MM.1S (cell line): ENCODE data around the gene ZNF691.
"Not testable (repeated sequence)": the region's sequence is repeated elsewhere in the genome, so short reads cannot be mapped to it uniquely, and the experiment has no call there.

Source experiments
- DNase-seq: peaks from one replicate; pipeline ENCODE4 v3.0.0-alpha.2; 2015
- H2AFZ ChIP-seq: fragments of 300-600 bp; sonication (generic); 2 replicates; pipeline ENCODE4 v1.6.0; 2016; ENCODE audit warnings: antibody characterized with exemption, low read length
- H3F3A ChIP-seq: fragments of 300-600 bp; sonication (generic); 2 replicates; pipeline ENCODE4 v1.6.1; 2016; ENCODE audit warnings: mild to moderate bottlenecking, antibody characterized with exemption, low read length, moderate library complexity, mixed read lengths; ENCODE audit not compliant: insufficient read depth
- H3K27ac ChIP-seq: fragments of 300-600 bp; sonication (generic); 2 replicates; pipeline ENCODE4 v1.5.1; 2016; ENCODE audit warnings: mild to moderate bottlenecking, low read length
- H3K27me3 ChIP-seq: fragments of 300-600 bp; sonication (generic); replicated peaks from 2 replicates; pipeline ENCODE4 v1.6.0; 2016; ENCODE audit warnings: low read length; ENCODE audit not compliant: insufficient read depth
- H3K36me3 ChIP-seq: fragments of 300-600 bp; sonication (generic); replicated peaks from 2 replicates; pipeline ENCODE4 v1.6.1; 2016; ENCODE audit warnings: mild to moderate bottlenecking, low read length, mixed read lengths; ENCODE audit not compliant: insufficient read depth
- H3K4me1 ChIP-seq: fragments of 300-600 bp; sonication (generic); 2 replicates; pipeline ENCODE4 v1.6.1; 2016; ENCODE audit warnings: low read length, mixed read lengths
- H3K4me2 ChIP-seq: fragments of 300-600 bp; sonication (generic); 2 replicates; pipeline ENCODE4 v1.6.0; 2016; ENCODE audit warnings: low read depth, low read length
- H3K4me3 ChIP-seq: fragments of 300-600 bp; sonication (generic); 2 replicates; pipeline ENCODE4 v1.5.1; 2016; ENCODE audit warnings: low read length, mixed read lengths
- H3K79me2 ChIP-seq: fragments of 300-600 bp; sonication (generic); 2 replicates; pipeline ENCODE4 v1.6.1; 2016; ENCODE audit warnings: mixed run types, low read length, mixed read lengths
- H3K9ac ChIP-seq: fragments of 300-600 bp; sonication (generic); 2 replicates; pipeline ENCODE4 v1.6.1; 2016; ENCODE audit warnings: low read length, mixed read lengths
- H3K9me2 ChIP-seq: fragments of 300-600 bp; sonication (generic); replicated peaks from 2 replicates; pipeline ENCODE4 v1.6.1; 2016; ENCODE audit warnings: mild to moderate bottlenecking, low read length, mixed read lengths; ENCODE audit not compliant: insufficient read depth
- H3K9me3 ChIP-seq: fragments of 300-600 bp; sonication (generic); replicated peaks from 2 replicates; pipeline ENCODE4 v1.6.1; 2016; ENCODE audit warnings: mild to moderate bottlenecking, low read length, mixed read lengths; ENCODE audit not compliant: insufficient read depth
- H4K20me1 ChIP-seq: fragments of 300-600 bp; sonication (generic); 2 replicates; pipeline ENCODE4 v1.6.1; 2016; ENCODE audit warnings: mild to moderate bottlenecking, low read length, moderate library complexity, mixed read lengths; ENCODE audit not compliant: insufficient read depth
- EZH2 ChIP-seq: fragments of 300-600 bp; sonication (generic); optimal IDR thresholded peaks from 2 replicates; pipeline ENCODE3; 2017; ENCODE audit warnings: low read depth, mild to moderate bottlenecking, antibody characterized with exemption, low read length, mixed read lengths
- EZH2phosphoT487 ChIP-seq: fragments of 300-600 bp; sonication (generic); IDR thresholded peaks from 2 replicates; pipeline ENCODE4 v1.6.1; 2018; ENCODE audit warnings: antibody characterized with exemption, low read length
- TF ChIP-seq, protein P1 (sequence below): fragments of 300-600 bp; sonication (generic); IDR thresholded peaks from 2 replicates; pipeline ENCODE4 v1.5.1; 2016; ENCODE audit warnings: antibody characterized with exemption, low read length, mixed read lengths

ZNF691 gene

DNA sequence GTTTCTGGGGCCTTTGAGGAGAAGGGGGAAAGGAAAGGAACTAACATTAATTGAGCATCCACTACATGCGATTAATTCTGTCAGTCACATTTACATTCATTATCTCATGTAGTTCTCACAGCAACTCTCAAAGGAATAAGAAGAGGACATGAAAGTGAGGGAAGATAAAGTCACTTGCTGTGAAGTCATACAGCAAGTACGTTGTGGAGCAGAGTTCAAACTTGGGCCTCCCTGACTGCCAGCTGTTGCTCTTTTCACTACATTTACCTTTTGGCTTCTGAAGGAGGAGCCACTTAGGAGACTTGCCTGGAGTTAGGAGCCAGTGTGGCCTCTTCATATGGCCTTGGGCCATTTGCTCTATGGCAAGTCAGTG lies 6.2 kb downstream of the ZNF691 start:
- Histone ChIP-seq H3K9ac (no peak overlapping the region), H3K4me1 (peaks cover 4% of the 10 kb centered on the region; the same call in 1 of the 2 replicates), H3K9me2 (no peaks in the 10 kb centered on the region), H3K4me2 (no peak overlapping the region), H4K20me1 (no peaks in the 10 kb centered on the region), H3K36me3 (no peaks in the 10 kb centered on the region), H3K27ac (no peak overlapping the region), H3K27me3 (no peaks in the 10 kb centered on the region), H3K79me2 (peaks cover 6% of the 10 kb centered on the region; the same call in 1 of the 2 replicates), H3K9me3 (no peaks in the 10 kb centered on the region), H3F3A (no peaks in the 10 kb centered on the region), H2AFZ (no peak overlapping the region), H3K4me3 (no peak overlapping the region)
- TF ChIP-seq EZH2phosphoT487 (no peak), EZH2 (no peak)
- TF ChIP-seq, protein P1, sequence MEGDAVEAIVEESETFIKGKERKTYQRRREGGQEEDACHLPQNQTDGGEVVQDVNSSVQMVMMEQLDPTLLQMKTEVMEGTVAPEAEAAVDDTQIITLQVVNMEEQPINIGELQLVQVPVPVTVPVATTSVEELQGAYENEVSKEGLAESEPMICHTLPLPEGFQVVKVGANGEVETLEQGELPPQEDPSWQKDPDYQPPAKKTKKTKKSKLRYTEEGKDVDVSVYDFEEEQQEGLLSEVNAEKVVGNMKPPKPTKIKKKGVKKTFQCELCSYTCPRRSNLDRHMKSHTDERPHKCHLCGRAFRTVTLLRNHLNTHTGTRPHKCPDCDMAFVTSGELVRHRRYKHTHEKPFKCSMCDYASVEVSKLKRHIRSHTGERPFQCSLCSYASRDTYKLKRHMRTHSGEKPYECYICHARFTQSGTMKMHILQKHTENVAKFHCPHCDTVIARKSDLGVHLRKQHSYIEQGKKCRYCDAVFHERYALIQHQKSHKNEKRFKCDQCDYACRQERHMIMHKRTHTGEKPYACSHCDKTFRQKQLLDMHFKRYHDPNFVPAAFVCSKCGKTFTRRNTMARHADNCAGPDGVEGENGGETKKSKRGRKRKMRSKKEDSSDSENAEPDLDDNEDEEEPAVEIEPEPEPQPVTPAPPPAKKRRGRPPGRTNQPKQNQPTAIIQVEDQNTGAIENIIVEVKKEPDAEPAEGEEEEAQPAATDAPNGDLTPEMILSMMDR, result no peak
- no peak for DNase-seq

DNA sequence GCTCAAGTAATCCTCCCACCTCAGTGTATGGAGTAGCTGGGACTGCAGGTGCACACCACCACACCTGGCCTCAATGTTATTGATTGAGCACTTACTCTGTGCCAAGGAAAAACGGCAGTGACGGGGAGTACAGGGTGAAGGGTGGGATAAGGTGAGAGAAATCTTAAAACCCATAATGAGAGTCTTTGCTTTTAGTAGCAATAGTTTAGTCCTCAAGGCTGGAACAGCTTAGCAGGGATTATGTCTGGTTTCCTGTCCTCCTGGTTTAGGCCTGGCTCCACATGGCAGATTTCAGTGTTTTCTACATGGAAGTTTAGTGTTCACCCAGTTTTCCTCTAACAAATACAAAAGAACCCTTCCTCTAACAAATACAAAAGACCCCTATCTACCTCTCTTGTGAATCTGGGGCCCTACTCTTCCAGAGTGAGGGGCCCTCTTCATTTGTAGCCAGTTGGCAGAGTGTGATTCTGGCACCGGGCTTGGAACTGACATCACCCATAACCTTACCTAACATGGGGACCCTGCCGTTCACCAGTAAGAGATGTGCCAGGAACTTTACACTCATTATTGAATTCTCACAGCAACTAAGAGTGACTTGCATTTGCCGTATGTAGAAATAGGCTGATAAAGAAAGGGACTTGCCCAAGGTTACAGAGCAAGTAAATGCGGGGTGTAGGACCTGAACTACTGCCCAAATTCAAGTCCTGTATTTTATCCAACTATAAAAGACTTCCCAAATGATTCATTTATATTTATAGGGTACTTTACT lies 6.9 kb downstream of the ZNF691 start:
- H2AFZ ChIP-seq, result no peak overlapping the region
- H3K9me3 ChIP-seq, result no peaks in the 10 kb centered on the region
- no peak overlapping the region for H3K9ac ChIP-seq
- no peak overlapping the region for H3K27ac ChIP-seq
- no peak overlapping the region for H3K4me3 ChIP-seq
- no peaks in the 10 kb centered on the region for H3K27me3 ChIP-seq
- H3K9me2 ChIP-seq, result no peaks in the 10 kb centered on the region
- TF ChIP-seq, protein P1, result no peak
- TF ChIP-seq EZH2 (no peak), EZH2phosphoT487 (no peak)
- H3K79me2 ChIP-seq, result no peaks in the 10 kb centered on the region
- no peak overlapping the region for H3K4me2 ChIP-seq
- no peaks in the 10 kb centered on the region for H3K4me1 ChIP-seq
- no peaks in the 10 kb centered on the region for H3K36me3 ChIP-seq
- DNase-seq, result no peak
- H4K20me1 ChIP-seq, result no peaks in the 10 kb centered on the region
- H3F3A ChIP-seq, result no peaks in the 10 kb centered on the region

DNA sequence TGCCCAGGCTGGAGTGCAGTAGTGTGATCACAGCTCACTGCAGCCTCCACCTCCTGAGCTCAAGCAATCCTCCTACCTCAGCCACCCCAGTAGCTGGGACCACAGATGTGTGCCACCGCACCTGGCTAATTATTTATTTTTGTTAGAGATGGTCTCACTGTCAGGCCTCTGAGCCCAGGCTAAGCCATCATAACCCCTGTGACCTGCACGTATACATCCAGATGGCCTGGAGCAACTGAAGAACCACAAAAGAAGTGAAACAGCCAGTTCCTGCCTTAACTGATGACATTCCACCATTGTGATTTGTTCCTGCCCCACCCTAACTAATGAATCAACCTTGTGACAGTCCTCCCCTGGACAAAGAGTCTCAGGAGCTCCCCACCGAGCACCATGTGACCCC lies 10.1 kb downstream of the ZNF691 start:
- H3K4me1 ChIP-seq, H3K36me3 ChIP-seq, H3K4me3 ChIP-seq, H3F3A ChIP-seq, H3K79me2 ChIP-seq, H3K27me3 ChIP-seq, DNase-seq, H4K20me1 ChIP-seq, H3K9ac ChIP-seq, H3K9me3 ChIP-seq, H3K9me2 ChIP-seq, H3K27ac ChIP-seq, H3K4me2 ChIP-seq, H2AFZ ChIP-seq: not testable (repeated sequence)

DNA sequence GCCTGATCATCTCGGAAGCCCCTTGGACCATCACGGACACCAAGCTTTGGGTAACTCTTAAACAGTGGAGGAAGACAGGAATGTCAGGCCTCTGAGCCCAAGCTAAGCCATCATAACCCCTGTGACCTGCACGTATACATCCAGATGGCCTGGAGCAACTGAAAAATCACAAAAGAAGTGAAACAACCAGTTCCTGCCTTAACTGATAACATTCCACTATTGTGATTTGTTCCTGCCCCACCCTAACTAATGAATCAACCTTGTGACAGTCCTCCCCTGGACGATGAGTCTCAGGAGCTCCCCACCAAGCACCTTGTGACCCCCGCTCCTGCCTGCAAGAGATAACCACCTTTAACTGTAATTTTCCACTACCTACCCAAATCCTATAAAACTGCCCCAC lies 13.0 kb downstream of the ZNF691 start:
- H3K27ac ChIP-seq, H4K20me1 ChIP-seq, H3K9ac ChIP-seq, H3K27me3 ChIP-seq, H3K36me3 ChIP-seq, H2AFZ ChIP-seq, DNase-seq, H3K79me2 ChIP-seq, H3K4me3 ChIP-seq, H3K9me2 ChIP-seq, H3K9me3 ChIP-seq, H3K4me1 ChIP-seq, H3F3A ChIP-seq, H3K4me2 ChIP-seq: not testable (repeated sequence)
